ENCODE data around the gene SBF1.

GRCh38 chr22:50416996-50417395 lies 57.8 kb downstream of the SBF1 start:
- TF ChIP-seq CTCF (IDR thresholded peaks at IDR 0.05), result no peak
- no peak for TF ChIP-seq ZFX (IDR thresholded peaks at IDR 0.05; ENCODE audit: borderline replicate concordance)

Measured in 22Rv1 (cell line).